GM21619 (cell line): ENCODE results near the gene SYNGR2.

ENCODE experiments used
- ATAC-seq: cut with Tn5 transposase; IDR thresholded peaks from one replicate; pipeline ENCODE4 v1.9.1; 2021; ENCODE audit not compliant: unreplicated experiment

The SYNGR2 gene

GRCh38 chr17:78168242-78168902 lies at the start of gene SYNGR2:
Gene SYNGR2, plus strand, starts transcription at chr17:78168581. Its CDS starts 36 bp downstream, at chr17:78168617.
- ATAC-seq: peak; percentile 44

GRCh38 chr17:78118801-78119241 lies 49.6 kb upstream of the SYNGR2 start:
- ATAC-seq: no peak

DNA sequence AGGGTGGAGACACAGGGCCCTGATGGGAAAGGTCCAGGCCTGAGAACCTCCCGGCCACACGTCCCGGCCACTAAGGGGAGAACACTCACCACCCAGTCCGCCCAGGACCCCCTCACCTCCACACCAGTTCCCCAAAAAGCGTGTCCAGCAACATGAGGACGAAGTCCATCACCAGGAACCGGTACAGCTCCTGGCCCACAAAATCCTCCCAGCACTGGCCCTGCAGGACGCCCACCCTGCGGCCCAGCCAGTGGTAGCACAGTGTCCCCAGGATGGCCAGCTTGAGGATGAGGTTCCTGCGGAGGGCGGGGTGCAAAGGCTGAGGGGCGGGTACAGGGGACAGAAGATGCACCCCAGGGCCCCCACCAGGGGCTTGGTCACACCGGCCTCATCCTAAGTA lies 47.8 kb upstream of the SYNGR2 start:
- no peak for ATAC-seq

DNA sequence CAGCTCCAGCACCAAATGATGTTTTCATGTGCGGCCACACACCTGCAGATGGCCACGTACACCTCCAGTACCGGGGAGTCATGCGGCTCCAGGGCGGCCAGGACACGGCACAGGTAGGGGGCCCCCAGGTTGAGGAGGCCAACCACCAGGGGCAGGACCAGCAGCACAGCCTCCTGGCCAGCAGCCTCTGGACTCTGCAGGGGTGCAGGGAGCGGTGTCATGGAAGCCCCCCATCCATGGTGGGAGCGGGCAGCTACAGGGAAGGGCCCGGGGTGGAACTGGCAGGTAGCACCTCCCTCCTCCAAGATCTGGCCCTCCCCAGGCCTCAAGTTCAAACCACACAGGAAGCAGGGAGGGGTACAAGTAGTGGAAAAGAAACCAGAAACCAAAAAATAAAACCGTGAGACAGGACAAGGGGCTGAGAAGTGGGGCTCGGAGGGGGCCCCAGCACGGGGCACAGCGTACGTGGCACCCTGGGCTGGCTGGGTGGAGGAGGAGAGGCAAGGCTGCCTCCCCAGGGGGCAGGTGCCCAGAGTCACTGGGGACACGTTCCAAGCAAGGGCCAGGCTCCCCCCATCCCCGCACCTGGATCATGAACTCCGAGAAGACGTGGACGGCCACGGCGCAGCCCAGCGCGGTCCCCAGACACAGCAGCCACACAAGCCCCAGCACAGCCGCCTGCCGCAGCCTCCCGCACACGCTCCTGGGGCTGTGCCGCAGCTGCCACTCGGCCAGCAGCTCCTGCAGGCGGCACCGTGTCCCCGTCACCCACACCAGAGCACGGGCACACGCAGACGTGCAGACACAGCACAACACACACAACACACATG lies 47.2 kb upstream of the SYNGR2 start:
- no peak for ATAC-seq

DNA sequence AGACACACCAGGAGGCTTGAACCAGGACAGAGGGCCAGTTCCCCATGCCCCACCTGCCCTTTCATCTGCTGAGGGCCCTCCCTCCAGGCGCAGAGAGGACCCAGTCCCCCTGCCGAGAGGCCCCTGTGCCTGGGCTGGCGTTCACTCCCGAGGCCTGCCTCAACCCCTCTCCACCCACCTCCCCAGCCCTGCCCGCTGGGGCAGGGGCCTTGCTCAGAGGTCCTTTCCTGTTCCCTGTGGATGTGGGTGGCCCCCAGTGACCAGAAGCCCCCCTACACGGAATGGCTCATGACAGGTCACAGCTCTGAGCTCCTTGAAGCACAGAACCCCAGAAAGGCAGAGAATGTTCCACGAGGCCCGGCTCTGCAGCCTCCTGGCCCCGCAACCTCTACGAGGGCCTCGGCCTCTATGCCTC lies 46.6 kb upstream of the SYNGR2 start:
- no peak for ATAC-seq

GRCh38 chr17:78122216-78122930 lies 46.0 kb upstream of the SYNGR2 start:
- no peak for ATAC-seq

GRCh38 chr17:78122931-78123249 lies 45.5 kb upstream of the SYNGR2 start:
- ATAC-seq: no peak

DNA sequence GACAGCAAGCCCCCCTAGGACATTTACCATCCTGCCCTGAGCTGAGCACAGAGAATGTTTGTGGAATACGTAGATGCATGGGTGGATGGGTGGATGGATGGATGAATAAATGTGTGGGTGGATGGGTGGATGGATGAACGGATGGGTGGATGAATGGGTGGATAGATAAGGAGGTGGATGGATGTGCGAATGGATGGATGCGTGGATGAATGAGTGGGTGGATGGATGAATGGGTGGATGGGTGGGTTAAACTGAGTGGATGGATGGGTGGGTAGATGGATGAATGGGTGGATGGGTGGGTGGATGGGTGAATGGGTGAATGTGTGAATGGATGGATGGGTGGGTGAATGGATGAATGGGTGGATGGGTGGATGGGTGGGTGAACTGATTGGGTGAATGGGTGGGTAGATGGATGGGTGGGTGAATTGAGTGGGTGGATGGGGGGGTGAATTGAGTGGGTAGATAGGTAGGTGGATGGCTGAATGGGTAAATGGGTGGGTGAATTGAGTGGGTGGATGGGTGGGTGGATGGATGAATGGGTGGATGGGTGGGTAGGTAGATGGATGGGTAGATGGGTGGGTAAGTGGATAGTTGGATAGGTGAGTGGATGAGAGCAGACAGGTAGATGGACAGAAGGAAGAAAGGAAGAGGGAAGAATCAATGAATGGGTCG lies 45.0 kb upstream of the SYNGR2 start:
- ATAC-seq: no peak

GRCh38 chr17:78124081-78124835 lies 44.1 kb upstream of the SYNGR2 start:
- ATAC-seq: no peak

DNA sequence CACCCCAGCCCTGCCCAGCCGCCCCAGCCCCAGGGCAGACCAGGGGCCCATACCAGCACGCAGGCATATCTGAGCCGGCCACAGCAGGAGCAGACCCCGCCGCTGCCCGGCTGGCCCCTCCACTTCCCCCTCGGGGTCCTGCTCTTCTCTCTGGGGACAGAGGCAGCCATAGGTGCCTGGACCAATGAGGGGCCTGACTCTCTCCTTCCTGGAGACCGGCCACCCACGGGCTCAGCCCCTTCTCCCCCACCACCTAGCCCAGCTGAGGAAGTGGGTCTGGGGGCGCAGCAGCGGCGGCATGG lies 43.6 kb upstream of the SYNGR2 start:
- ATAC-seq: no peak

DNA sequence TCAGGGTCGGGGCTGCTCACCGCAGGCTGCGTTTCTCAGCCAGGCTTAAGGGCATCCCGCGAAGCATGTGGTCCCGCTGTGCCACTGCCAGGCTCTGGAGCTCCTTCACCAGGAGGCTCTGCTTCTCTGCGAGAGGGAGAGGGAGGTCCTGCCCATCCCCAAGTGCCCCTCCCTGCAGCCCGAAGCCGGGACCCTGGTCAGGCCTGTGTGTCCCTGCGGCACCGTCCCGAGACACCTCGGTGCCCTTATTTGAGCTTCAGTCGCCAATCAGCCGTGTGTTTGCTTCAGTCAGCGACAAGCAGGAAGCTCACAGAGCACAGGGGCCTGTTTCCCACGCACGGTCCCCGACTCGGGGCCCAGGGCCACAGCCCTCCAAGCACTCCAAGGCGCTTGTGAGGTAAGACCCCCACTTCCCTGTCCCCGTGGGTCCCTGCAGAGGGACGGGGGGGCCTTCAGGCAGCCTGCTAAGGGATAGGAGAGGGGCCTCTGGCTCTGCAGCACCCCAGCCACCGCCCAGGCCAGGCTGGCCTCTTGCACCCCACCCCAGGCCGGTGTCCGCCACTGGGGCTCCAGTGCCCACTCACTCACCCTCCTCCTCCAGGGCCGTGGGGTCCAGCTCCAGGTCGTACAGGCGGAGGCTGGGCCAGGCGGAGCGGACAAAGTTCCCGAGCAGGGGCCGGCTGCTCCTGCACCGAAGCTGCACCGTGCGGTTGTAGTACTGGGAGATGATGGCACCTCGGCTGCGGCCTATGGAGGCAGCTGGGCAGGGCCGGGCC lies 43.1 kb upstream of the SYNGR2 start:
- no peak for ATAC-seq

DNA sequence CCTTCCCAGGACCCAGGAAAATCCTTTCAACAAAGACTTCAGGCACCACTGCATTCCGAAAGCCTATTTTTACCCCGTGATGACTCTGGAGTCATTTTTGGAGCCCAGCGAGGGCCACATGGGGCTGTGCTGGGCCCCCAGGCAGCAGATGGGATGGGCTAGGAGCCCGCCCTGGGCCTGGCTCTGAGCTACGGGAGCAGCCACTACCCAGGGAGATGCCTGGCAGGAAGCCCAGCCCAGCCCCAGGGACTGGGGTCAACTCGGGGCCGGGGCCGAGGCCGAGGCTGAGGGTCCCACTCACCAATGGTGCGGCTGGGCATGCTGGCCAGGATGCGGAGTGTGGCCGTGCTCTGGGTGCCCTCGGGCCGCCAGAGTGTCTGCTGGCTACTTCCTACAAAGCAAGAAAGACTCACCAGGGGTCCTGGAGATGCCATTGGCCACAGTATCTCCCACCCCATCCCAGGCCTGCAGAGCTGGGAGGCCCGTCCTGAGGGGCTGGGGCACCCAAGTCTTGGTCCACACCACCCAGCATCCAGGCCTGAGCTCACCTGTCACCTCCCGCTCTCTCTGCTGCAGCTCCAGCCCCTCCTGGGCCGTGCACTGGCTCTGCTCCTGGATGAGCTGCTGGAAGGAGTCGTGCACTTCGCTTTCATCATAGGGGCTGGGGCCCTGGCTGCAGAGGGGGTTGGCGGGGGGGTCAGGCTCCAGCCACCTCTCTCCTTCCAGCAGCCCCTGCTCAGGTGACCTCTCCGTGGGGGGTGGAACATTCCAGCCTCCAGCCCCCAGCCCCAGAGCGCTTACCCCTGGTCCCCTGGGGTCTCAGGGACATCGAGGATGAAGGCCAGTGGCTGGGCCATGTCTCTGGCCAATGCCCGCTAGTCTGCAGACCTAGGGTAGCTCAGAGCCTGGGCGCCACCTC lies 42.1 kb upstream of the SYNGR2 start:
- no peak for ATAC-seq

- no peak for ATAC-seq
These were observed 41.5 kb upstream of the SYNGR2 start for GRCh38 chr17:78126895-78127238.

DNA sequence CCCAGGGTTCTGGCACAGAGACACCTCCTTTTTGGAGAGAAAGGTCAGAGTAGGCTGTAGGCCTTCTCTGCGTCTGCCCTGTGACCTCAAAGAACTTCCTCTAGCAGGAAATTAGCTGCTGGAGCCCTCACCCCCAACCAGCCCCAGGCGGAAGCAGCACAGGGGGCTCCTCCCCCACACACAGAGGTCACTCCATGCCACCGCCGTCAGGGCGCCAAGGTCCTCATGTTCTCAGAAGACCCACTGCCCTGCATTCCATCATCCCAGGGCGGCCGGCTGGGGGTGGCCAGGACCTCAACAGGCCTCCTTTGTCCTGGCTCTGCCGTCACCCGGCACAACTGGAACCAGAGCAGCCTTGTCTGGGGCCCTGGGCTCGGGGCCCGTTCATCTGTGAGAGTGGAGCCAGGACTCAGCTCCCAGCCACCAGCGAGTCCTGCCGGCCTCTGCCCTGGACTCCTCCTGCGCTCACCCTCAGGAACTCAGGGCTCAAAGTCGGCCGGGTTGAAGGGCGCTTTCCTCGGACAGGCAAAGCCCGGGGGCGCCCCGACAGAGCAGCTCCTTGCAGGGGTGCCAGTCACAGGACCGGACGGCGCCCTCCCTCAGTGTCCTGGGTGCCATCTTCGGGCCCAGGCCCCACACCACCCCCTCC lies 41.0 kb upstream of the SYNGR2 start:
- ATAC-seq: no peak

GRCh38 chr17:78127888-78128550 lies 40.4 kb upstream of the SYNGR2 start:
- no peak for ATAC-seq

DNA sequence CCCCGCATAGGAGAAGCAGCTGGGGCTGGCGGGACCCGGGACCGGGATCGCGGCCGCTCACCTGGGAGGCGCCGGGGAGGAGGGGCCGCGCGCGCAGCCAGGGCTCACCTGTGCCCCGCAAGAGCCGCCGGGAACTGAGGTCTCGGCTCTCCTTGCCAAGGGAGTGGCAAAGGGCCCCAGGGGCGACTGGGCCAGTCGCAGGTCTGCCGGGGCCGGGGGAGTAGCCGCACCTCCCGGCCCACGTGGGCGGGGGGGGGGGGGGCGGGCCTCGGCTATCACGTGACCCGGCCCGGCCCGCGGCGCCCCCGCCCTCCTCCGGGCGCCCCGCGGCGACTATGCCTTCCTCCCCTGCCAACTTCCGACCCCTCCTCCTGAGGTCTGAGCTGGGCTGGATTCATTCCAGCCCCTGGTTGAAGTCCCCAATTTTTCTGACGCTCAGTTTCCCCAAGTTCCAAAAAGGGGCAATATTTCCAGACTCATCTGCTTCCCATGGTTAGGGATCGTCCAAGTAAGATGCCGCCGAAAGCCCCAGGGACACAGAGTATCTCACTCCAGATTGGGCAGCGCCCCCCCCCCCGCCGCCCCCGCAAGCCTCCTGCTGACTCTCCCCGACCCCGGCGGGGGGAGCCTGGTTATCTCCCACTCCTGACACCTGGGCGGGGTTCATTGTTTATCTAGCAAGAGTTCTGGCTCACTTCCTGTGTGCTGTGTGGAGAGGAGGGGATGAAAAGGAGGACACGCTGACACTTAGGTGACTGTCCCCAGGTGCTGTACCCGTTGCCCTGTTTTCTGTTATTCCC lies 39.6 kb upstream of the SYNGR2 start, which contains the start of gene TMC6:
TMC6 (minus strand) TSS at position 205 of the 800 bp plus-strand sequence. CDS start 1,923 bp downstream, outside the sequence.
- no peak for ATAC-seq
